Ovary (tissue), 9 donors: ENCODE data around the gene SERPINA5. TPM values are rescaled to one million over a fixed set of nuclear protein-coding genes. Genes with fewer than 3 reads are reported as not detected.

Experiments
- DNase-seq, 5 donors: peaks; one replicate each; pipeline ENCODE4 v3.0.0-alpha.2; 2019 to 2020
- H3K27ac ChIP-seq, 2 donors: fragments of 200-600 bp; one replicate each; pipeline versions ENCODE4 v1.5.1 to v1.8.0; 2019 to 2022
- H3K27me3 ChIP-seq: fragments of 200-600 bp; one replicate; pipeline ENCODE4 v1.8.0; 2022
- H3K36me3 ChIP-seq: fragments of 200-600 bp; sonication (generic); one replicate; pipeline ENCODE4 v1.5.1; 2019
- H3K4me1 ChIP-seq: one replicate; pipeline ENCODE4 v1.8.1; 2013; ENCODE audit warnings: mild to moderate bottlenecking, moderate library complexity; ENCODE audit not compliant: insufficient read depth
- H3K4me3 ChIP-seq: fragments of 200-600 bp; sonication (generic); one replicate; pipeline ENCODE4 v1.5.1; 2017
- H3K9me3 ChIP-seq, 2 donors: fragments of 200-600 bp in 1 of 2; sonication (generic) in 1 of 2; one replicate each; pipeline versions ENCODE4 v1.5.1 to v1.8.1; 2013 to 2019; ENCODE audit warnings: mild to moderate bottlenecking in 1 of 2, moderate library complexity in 1 of 2
- EP300 ChIP-seq: sonication (generic); formaldehyde crosslinking; IDR thresholded peaks from one replicate; pipeline ENCODE4 v1.6.1; 2017; ENCODE audit warnings: antibody characterized with exemption
- POLR2A ChIP-seq: fragments of 450-650 bp; IDR thresholded peaks from one replicate; pipeline ENCODE4 v1.6.1; 2017; ENCODE audit warnings: antibody characterized with exemption, mild to moderate bottlenecking, moderate library complexity
- WGBS, 3 donors: extraction: QIAGEN DNeasy Blood & Tissue Kit in 1 of 3; methylation state at CpG; one replicate each; pipeline versions ENCODE4 v1.1.5 to v1.1.7; 2013 to 2017; 5-methylcytosine and 5-hydroxymethylcytosine counted together
- intact Hi-C, 4 donors: fragments of 100-400 bp; cut with DNase I; formaldehyde crosslinking; loops; one replicate each; pipeline versions ENCODE4 v1.11.0 to v1.15.1; 2022 to 2023
- polyA plus RNA-seq, 2 donors: library from polyadenylated mRNA; stranded (reverse); fragments of 200-250 nt in 1 of 2; fragments of 350-450 nt in 1 of 2; fragmentation: Illumina TruSeq in 1 of 2; extraction: RNeasy Lipid Tissue Mini Kit (QIAGEN cat#74804) in 1 of 2; gene quantifications; one replicate each; pipeline ENCODE4 v1.2.3, GENCODE V29; 2013 to 2014
- total RNA-seq, 7 donors: library from RNA; depleted of rRNA in 2 of 7; stranded (reverse); fragments of >200 nt in 2 of 7; fragmentation: NEBNext Ultra II Directional in 3 of 7; extraction: Animal tissue kit (Norgen Biotek cat#: 25700) in 3 of 7; gene quantifications; one replicate each; pipeline versions ENCODE4 v1.1.0 to v1.2.4, GENCODE V29; 2016 to 2023
- TF ChIP-seq, protein P1 (sequence below), 3 donors: fragments of 450-650 bp in 2 of 3; fragments of 200-600 bp in 1 of 3; IDR thresholded peaks; one replicate each; pipeline versions ENCODE4 v1.5.1 to v1.8.0; 2016 to 2022; ENCODE audit warnings: antibody characterized with exemption in 3 of 3, mild to moderate bottlenecking in 1 of 3
- donor health status: DM: no; HTN: no; CAD: no; lungs with moderate emphysema.
- donor health status: DM: no; HTN: no; CAD: no.
- donor health status: Bipolar disorder and iron deficiency.
- donor health status: DM: yes; HTN: yes; CAD: no.
- donor health status: DM: no; HTN: no; CAD: no.
- donor health status: DM: yes; HTN: yes; CAD: no.

SERPINA5 gene
- total and polyA plus RNA-seq, 9 donors: 8.3 to 66.2 (median 23.8) TPM

DNA sequence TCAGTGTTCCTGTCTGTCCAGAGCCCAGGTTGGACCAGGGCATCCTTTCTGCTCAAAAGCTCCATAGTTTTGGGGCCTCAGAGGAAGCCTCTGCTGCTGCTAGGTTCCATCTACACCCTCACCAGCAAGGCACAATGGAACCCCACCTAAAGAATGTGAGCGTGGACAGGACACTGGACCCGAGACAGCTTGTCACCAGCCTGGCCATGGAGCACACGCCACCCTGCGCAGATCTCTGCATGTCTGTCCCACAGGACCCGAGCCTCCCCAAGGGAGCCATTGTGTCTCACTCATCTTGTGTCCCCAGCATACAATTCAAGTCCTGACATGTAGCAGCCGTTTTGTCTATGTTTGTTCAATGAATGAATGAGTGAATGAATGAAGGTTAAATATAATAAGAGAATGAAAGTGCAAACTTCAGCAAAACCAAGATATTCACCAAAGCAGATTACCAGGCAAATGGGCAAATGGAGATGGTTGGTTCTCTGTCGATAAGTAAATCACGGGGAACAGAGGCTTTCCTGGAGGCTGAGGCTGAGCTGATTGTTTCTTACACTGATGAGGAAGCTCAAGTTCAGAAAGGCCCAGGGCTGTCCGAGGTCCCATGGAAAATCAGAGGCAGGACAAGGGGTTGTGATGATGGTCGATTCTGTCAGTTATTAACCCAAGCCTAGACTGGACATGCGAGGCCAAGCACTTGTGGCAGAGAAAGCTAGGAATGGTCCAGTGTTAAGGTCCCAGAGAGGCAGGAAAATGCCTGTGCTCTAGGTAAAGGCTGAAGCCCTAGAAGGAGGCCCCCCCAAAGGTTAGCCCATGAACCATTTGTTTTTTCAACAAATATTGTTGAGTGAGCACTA is 58.0 kb downstream of the SERPINA5 start:
- Histone ChIP-seq H3K36me3 (no peaks in the 10 kb centered on the region), H3K27me3 (no peaks in the 10 kb centered on the region), H3K4me3 (no peak overlapping the region), H3K27ac (no peak overlapping the region), H3K4me1 (no peaks in the 10 kb centered on the region), H3K9me3 (no peaks in the 10 kb centered on the region)
- DNase-seq: no peak
- intact Hi-C loops: no loop called here
- TF ChIP-seq, protein P1, sequence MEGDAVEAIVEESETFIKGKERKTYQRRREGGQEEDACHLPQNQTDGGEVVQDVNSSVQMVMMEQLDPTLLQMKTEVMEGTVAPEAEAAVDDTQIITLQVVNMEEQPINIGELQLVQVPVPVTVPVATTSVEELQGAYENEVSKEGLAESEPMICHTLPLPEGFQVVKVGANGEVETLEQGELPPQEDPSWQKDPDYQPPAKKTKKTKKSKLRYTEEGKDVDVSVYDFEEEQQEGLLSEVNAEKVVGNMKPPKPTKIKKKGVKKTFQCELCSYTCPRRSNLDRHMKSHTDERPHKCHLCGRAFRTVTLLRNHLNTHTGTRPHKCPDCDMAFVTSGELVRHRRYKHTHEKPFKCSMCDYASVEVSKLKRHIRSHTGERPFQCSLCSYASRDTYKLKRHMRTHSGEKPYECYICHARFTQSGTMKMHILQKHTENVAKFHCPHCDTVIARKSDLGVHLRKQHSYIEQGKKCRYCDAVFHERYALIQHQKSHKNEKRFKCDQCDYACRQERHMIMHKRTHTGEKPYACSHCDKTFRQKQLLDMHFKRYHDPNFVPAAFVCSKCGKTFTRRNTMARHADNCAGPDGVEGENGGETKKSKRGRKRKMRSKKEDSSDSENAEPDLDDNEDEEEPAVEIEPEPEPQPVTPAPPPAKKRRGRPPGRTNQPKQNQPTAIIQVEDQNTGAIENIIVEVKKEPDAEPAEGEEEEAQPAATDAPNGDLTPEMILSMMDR (IDR thresholded peaks at IDR 0.05): no peak
- TF ChIP-seq EP300 (no peak), POLR2A (no peak)
- 84 to 88% (median 86%) methylated on average over 11 of the region's 11 CpGs for WGBS, 3 donors

DNA sequence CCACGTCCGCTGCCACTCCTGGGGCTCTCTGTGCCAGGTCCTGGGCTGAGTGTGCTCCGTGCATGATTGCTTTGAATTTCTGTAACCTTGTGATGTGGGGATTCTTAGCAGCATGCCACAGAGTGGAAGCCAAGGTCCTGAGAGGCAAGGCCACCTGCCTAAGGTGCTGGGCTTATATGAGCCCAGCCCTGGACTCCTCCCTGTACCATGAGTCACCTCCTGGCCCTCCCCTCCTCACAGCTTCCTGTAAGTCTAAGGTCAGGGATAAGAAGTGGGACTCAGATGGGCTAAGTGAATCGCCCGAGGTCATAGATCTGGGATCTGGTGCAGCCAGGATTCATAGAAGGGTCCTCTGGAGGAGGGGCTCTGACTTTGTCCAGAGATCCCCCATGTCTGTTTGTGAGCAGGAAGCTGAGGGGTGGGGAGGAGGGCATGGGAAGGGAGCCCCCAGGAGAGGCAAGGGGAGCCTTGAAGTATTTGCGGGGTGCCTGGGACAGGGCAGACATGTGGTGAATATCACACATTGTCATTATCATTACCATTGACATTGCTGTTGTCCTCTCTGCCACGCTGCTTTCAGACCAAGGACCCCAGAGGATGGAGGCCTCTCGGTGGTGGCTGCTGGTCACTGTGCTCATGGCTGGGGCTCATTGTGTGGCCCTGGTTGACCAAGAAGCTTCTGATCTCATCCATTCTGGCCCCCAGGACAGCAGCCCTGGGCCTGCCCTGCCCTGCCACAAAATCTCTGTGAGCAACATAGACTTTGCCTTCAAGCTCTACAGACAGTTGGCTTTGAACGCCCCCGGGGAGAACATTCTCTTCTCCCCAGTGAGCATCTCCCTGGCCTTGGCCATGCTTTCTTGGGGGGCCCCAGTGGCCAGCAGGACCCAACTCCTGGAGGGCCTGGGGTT is 59.8 kb downstream of the SERPINA5 start:
- intact Hi-C loops: no loop called here
- WGBS, 3 donors: 75 to 93% (median 85%) methylated on average over 10 of the region's 10 CpGs

DNA sequence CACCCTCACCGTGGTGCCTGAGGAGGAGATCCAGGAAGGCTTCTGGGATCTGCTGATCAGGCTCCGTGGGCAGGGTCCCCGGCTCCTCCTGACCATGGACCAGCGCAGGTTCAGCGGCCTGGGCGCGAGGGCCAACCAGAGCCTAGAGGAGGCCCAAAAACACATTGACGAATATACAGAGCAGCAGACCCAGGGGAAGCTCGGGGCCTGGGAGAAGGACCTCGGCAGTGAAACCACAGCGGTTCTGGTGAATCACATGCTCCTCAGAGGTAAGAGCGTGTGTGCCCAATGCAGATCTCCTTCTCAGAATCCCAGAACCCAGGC is 60.4 kb downstream of the SERPINA5 start:
- H3K4me3 ChIP-seq: no peak overlapping the region
- intact Hi-C loops: no loop called here
- H3K9me3 ChIP-seq: no peaks in the 10 kb centered on the region
- H3K36me3 ChIP-seq: no peaks in the 10 kb centered on the region
- no peaks in the 10 kb centered on the region for H3K4me1 ChIP-seq
- TF ChIP-seq, protein P1 (IDR thresholded peaks at IDR 0.05): no peak
- TF ChIP-seq POLR2A: no peak
- DNase-seq: no peak
- no peaks in the 10 kb centered on the region for H3K27me3 ChIP-seq
- 96 to 98% (median 96%) methylated on average over 10 to 12 of the region's 12 CpGs for WGBS, 3 donors
- H3K27ac ChIP-seq: no peak overlapping the region

More for the DNA sequence above, 59.8 kb downstream of the SERPINA5 start:
- no peak overlapping the region for H3K4me3 ChIP-seq
- TF ChIP-seq, protein P1 (IDR thresholded peaks at IDR 0.05): no peak
- TF ChIP-seq EP300 (no peak), POLR2A (no peak)
- H3K9me3 ChIP-seq: no peaks in the 10 kb centered on the region
- DNase-seq: no peak
- H3K4me1 ChIP-seq: no peaks in the 10 kb centered on the region
- no peak overlapping the region for H3K27ac ChIP-seq
- no peaks in the 10 kb centered on the region for H3K27me3 ChIP-seq
- no peaks in the 10 kb centered on the region for H3K36me3 ChIP-seq

Other genes starting within 250 kb of the SERPINA5 start
- gene SERPINA2, start 214.7 kb upstream of the SERPINA5 start, total RNA-seq: not detected
- not detected for gene SERPINA2, start 214.7 kb upstream of the SERPINA5 start, polyA plus RNA-seq
- gene SERPINA1, start 192.8 kb upstream of the SERPINA5 start, total RNA-seq: 10 to 100 TPM in 3 of 7 donors, 1 to 10 TPM in 4; 1.2 to 23.9 (median 9.9) TPM
- gene SERPINA1, start 192.8 kb upstream of the SERPINA5 start, polyA plus RNA-seq: 10 to 100 TPM in 1 of 2 donors, 1 to 10 TPM in 1; 1.9 to 25.7 TPM
- gene SERPINA11, start 128.6 kb upstream of the SERPINA5 start, total RNA-seq: not detected
- gene SERPINA11, start 128.6 kb upstream of the SERPINA5 start, polyA plus RNA-seq: not detected
- gene SERPINA9, start 105.2 kb upstream of the SERPINA5 start, total RNA-seq: not detected
- gene SERPINA9, start 105.2 kb upstream of the SERPINA5 start, polyA plus RNA-seq: not detected
- not detected for gene SERPINA12, start 72.0 kb upstream of the SERPINA5 start, total RNA-seq
- gene SERPINA12, start 72.0 kb upstream of the SERPINA5 start, polyA plus RNA-seq: not detected
- gene SERPINA4, start 20.0 kb upstream of the SERPINA5 start, total RNA-seq: under 1 TPM in 4 of 7 donors, not detected in 3; 0.11 to 0.22 (median 0.15) TPM
- not detected for gene SERPINA4, start 20.0 kb upstream of the SERPINA5 start, polyA plus RNA-seq
- gene SERPINA3, start 31.0 kb downstream of the SERPINA5 start, total RNA-seq: 100 to 1,000 TPM in 5 of 7 donors, 10 to 100 TPM in 2; 49.6 to 291 (median 259) TPM
- 100 to 1,000 TPM in 1 of 2 donors, 10 to 100 TPM in 1; 97.4 to 212 TPM for gene SERPINA3, start 31.0 kb downstream of the SERPINA5 start, polyA plus RNA-seq
- under 1 TPM in 3 of 7 donors, not detected in 4; 0.25 to 0.53 (median 0.34) TPM for gene GSC, start 188.7 kb downstream of the SERPINA5 start, total RNA-seq
- under 1 TPM in 1 of 2 donors, not detected in 1; 0.15 TPM for gene GSC, start 188.7 kb downstream of the SERPINA5 start, polyA plus RNA-seq